GM12874 (cell line): ENCODE measurements around the gene SRCAP.

Experiments
- CTCF ChIP-seq: IDR thresholded peaks from 2 replicates; pipeline ENCODE4 v1.5.1; 2011; ENCODE audit warnings: low read depth, mild to moderate bottlenecking, control low read depth, low read length, moderate library complexity; ENCODE audit not compliant: insufficient read depth

SRCAP gene

GRCh38 chr16:30666681-30667080, 32.3 kb upstream of the SRCAP start:
- no peak for TF ChIP-seq CTCF

- no peak for TF ChIP-seq CTCF
Observed at GRCh38 chr16:30667361-30667905, 31.5 kb upstream of the SRCAP start.

- no peak for TF ChIP-seq CTCF
Observed at GRCh38 chr16:30668393-30668792, 30.6 kb upstream of the SRCAP start.

GRCh38 chr16:30669026-30669902, 29.7 kb upstream of the SRCAP start:
- no peak for TF ChIP-seq CTCF

- no peak for TF ChIP-seq CTCF
Observed at GRCh38 chr16:30669903-30670824, 28.8 kb upstream of the SRCAP start.

- no peak for TF ChIP-seq CTCF
Observed at GRCh38 chr16:30675143-30675542, 23.8 kb upstream of the SRCAP start.
